Kidney capillary endothelial cell (primary cell): ENCODE data around the gene ALDH1L1.

Experiments used
- DNase-seq: peaks from one replicate; pipeline ENCODE4 v3.0.0-alpha.2; 2018; ENCODE audit warnings: low spot score

The ALDH1L1 gene

GRCh38 chr3:126154391-126155279, 25.8 kb downstream of the ALDH1L1 start:
- no peak for DNase-seq

- DNase-seq = no peak
These were observed 26.6 kb downstream of the ALDH1L1 start for GRCh38 chr3:126153695-126154360.

GRCh38 chr3:126152901-126153694, 27.3 kb downstream of the ALDH1L1 start:
- no peak for DNase-seq

- DNase-seq = no peak
These were observed 27.9 kb downstream of the ALDH1L1 start for GRCh38 chr3:126152458-126152857.

DNA sequence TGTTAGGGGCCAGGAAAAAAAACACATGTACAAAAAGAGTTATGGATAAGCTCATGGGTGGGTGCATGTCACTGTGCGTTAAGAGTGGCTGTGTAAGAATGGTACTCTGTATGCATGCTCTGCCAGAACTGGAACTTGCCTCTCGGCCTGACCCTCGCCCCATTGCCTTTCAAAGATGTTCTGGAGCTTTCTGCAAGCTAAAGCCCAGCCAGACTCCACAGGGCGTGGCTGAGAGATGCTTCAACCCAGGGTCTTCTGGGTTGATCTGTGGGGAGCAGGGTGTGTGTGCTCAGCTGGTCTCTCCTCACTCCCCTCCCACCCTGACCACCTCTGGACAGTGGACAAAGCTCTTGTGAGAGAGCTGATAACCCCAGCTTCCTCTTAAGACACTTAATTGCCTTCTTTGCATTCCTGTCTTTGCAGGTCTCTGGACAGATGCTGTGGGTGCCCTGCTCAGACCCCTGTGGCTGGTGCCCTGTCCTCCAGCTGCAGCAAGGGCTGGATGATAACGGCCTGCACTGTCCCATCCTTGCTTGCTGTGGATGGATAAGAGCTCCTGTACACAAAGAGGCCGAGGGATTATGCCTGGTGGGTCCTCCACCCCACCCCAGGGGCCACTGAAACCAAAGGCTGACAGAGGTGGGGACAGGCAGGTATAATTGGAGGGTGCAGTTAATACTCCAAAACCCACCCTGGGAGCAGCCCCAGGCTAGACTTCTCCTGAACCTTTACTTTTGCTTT, 28.7 kb downstream of the ALDH1L1 start:
- no peak for DNase-seq

GRCh38 chr3:126149960-126150515, 30.3 kb downstream of the ALDH1L1 start:
- no peak for DNase-seq

DNA sequence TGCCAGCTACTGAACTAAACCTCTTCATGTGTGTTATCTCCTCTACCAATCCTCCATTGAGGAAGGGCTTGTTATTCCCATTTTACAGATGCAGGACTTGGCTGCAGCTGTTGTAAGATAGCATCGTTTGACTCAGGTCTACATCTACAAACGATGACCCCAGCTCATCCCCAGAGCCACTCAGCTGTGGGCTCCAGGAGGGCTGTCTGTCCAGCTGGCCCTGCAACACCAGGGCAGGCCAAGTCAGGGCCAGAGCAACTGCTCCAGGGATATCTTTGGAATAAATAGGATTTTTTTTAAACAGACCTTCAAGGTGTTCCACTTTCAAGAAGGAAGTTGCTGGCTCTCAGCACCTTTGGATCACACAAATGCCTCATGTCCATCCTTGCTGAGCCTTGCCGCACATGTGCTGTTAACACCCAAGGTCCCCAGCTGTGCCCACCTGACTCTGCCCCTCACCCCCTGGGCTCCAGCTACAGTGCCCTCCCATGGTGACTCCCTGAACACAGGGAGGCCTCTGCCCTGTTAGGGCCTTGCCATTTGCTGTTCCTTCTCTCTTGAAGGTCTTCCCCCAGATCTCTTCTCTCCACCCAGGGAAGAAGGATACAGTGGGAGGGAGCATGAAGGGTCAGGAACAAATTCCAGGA, 31.0 kb downstream of the ALDH1L1 start:
- no peak for DNase-seq

GRCh38 chr3:126147932-126148683, 32.3 kb downstream of the ALDH1L1 start:
- DNase-seq = no peak

DNA sequence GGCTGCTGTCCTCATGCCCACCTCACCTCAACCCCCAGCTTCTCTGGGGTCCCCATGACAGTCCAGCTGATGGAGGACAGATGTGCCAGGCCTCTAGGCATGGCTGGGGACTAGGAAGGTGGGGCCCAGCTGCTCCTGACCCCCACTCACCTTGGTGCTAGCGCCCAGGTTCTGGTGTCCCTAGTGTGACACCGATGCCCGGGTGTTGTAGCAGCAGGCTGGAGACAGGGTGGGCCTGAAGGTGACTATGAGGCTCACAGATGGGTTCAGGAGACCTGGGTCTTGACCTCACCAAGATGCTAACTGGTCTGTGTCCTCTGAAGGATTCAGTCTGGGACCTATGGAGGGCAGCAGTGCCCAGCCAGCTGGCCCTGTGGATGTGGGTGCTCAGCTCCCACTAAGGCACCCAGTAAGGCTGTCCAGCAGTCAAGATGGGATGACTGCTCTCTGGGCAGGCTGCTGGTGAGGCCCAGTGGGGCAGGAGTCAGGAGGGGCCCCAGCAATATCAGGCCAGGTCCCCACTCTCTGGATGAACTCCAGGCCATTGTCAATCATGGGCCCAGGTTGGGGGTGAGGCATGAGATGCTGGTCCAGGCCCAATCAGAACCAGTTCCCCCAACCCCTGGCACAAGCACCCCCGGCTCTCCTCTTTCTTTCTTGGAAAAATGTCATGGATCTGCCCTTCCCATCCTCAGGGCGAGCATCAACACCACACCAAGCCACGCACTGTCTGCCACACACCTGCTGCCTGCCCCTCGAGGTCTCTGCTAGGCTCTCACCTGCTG, 33.0 kb downstream of the ALDH1L1 start:
- no peak for DNase-seq

- no peak for DNase-seq
These were observed 33.8 kb downstream of the ALDH1L1 start for GRCh38 chr3:126146525-126147146.

DNA sequence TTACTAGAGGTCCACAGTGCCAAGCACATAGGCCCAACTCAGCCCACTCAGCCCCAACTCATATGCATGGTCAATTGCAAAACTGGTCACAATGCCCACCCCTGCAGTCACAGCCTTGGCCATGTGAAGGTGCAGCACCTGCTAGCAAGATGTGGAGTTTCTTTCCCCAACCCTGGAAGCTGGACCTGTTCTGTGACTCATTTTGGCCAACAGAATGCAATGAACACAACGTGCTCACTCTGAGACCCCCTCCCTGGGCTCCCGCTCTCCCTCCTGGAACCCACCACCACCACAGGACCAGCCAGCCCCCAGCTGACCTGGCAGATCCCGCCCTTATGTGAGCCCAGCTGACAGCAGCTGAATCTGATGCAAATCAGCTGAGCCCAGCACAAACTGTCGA, 34.4 kb downstream of the ALDH1L1 start:
- DNase-seq = no peak

DNA sequence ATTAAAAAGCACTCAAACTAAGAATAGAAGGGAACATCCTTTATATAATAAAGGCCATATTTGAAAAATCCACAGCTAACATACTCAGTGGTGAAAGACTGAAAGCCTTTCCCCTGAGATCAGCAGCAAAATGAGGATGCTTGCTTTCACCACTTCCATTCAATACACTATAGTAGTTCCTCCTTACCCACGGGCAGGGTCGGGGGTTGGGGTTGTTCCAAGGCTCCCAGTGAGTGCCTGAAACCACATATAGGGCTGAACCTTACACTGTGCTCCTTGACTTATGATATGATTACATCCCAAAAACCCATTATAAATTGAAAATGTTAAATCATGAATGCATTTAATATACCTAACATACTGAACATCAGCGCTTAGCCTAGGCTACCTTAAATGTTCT, 37.7 kb downstream of the ALDH1L1 start:
- no peak for DNase-seq

DNA sequence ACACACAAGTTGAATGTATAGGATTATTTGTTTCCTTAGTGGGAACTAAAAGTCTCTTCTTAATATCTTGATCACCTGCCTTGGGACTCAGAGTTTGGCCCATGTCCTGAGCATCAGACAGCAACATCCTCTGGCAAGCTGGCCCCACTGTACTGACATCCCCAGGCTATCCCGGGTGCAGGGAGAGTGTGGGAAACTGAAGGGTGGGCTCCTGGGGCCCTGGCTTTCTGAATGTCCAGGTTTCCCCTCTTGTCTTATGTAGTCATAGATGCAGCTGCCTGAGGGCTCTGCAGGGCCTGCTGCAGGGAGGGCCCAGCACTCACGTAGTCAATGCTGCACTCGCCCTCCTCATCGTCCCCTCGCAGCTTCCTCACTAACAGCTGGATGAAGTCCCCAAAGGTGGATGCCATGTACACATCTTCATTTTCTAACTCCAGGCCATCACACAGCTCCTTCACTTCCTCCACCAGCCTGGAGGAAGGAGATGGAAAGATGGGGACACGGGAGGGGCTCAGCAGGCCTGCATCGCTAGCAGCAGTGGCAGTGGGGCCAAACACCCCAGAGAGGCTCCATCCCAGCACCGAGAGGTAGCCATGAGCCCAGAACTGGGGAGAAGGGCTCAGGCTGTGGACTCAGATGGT, 42.8 kb downstream of the ALDH1L1 start:
- no peak for DNase-seq

GRCh38 chr3:126136428-126137220, 43.8 kb downstream of the ALDH1L1 start:
- DNase-seq = no peak

- no peak for DNase-seq
These were observed 44.8 kb downstream of the ALDH1L1 start for GRCh38 chr3:126135406-126136076.

DNA sequence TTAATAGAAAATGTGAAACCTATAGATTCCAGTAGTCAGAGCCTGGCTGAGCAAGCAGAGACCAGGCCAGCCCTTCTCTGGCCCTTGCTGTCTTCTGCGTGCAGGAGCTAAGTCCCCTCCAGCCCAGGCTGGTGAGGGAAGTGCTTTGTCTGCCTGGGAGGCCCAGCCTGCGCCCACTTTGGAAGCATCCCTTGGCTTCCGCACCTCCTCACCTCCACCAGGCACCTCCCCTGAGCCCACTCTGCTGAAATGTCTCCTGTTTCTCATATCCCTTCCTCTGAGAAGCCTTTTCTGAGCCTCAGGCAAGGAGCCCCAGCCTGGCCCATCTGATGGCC, 45.3 kb downstream of the ALDH1L1 start:
- DNase-seq = no peak
